ENCODE measurements around the gene CGB7.

- no peak for TF ChIP-seq EZH2 (IDR thresholded peaks at IDR 0.05; ENCODE audit: borderline replicate concordance, low read depth, low read length, severe bottlenecking)
- TF ChIP-seq CTCF (IDR thresholded peaks at IDR 0.05; ENCODE audit: extremely low read depth in 1 of 2, insufficient read depth in 1 of 2, low read depth in 1 of 2, low read length in 2 of 2): no peak
- no peak for TF ChIP-seq FOS (IDR thresholded peaks at IDR 0.05; ENCODE audit: borderline replicate concordance, insufficient read depth, low read length)
Observed at GRCh38 chr19:49104229-49104864, 46.8 kb upstream of the CGB7 start.

Data from endothelial cell of umbilical vein (primary cell).